Calu3 (cell line): ENCODE measurements around the gene OR52A5. TPM values are rescaled to one million over a fixed set of nuclear protein-coding genes. Genes with fewer than 3 reads are reported as not detected.
"Not testable (repeated sequence)": the region's sequence is repeated elsewhere in the genome, so short reads cannot be mapped to it uniquely, and the experiment has no call there.

ENCODE experiments used
- Bru-seq: library from RNA; stranded (reverse); fragments of 400-500 nt; gene quantifications from one replicate; lab custom pipeline; 2021; lab: Mats Ljungman, UMichigan
- BruChase-seq, 2 experiments: library from RNA; stranded (reverse); fragments of 400-500 nt; gene quantifications; one replicate each; lab custom pipeline; 2021; lab: Mats Ljungman, UMichigan
- BruUV-seq: library from RNA; stranded (reverse); fragments of 400-500 nt; replicated peaks from 2 replicates; lab custom pipeline; 2021; lab: Mats Ljungman, UMichigan
- CTCF ChIA-PET: fragments of 300-600 bp; sonication (Branson Sonifier 250); formaldehyde crosslinking; loops from one replicate; lab custom pipeline; 2022; ENCODE audit warnings: antibody characterized with exemption; lab: Charles Lee
- DNase-seq: peaks from one replicate; pipeline ENCODE4 v3.0.0; 2022
- H3K27ac Mint-ChIP-seq: one replicate; pipeline ENCODE4 v1.8.0; 2022; ENCODE audit warnings: mixed read lengths; ENCODE audit not compliant: unreplicated experiment
- H3K27me3 Mint-ChIP-seq: one replicate; pipeline ENCODE4 v1.8.0; 2022; ENCODE audit warnings: mixed read lengths; ENCODE audit not compliant: unreplicated experiment
- H3K36me3 Mint-ChIP-seq: one replicate; pipeline ENCODE4 v1.8.0; 2022; ENCODE audit warnings: mild to moderate bottlenecking, moderate library complexity, mixed read lengths; ENCODE audit not compliant: insufficient read depth, unreplicated experiment
- H3K4me1 Mint-ChIP-seq: one replicate; pipeline ENCODE4 v1.8.0; 2022; ENCODE audit warnings: mild to moderate bottlenecking, low read depth, mixed read lengths; ENCODE audit not compliant: unreplicated experiment
- H3K4me3 Mint-ChIP-seq: one replicate; pipeline ENCODE4 v1.8.0; 2022; ENCODE audit warnings: mild to moderate bottlenecking, low read depth, moderate library complexity, mixed read lengths; ENCODE audit not compliant: unreplicated experiment
- H3K9me3 Mint-ChIP-seq: one replicate; pipeline ENCODE4 v1.8.0; 2022; ENCODE audit warnings: low read depth, mixed read lengths; ENCODE audit not compliant: unreplicated experiment
- intact Hi-C: fragments of 100-400 bp; cut with micrococcal nuclease; formaldehyde crosslinking; loops from one replicate; pipeline ENCODE4 v1.10.0; 2022; ENCODE audit not compliant: unreplicated experiment
- long read RNA-seq: library from polyadenylated mRNA; stranded (forward); transcript quantifications from one replicate; pipeline ENCODE4 v2.0.0, GENCODE V29; 2022
- total RNA-seq: library from RNA; stranded (reverse); gene quantifications from 2 replicates; pipeline ENCODE4 v1.2.3, GENCODE V29; 2022
- TF ChIP-seq, protein P1 (sequence below): fragments of 200-600 bp; IDR thresholded peaks from one replicate; pipeline ENCODE4 v1.8.0; 2022; ENCODE audit warnings: antibody characterized with exemption; ENCODE audit not compliant: unreplicated experiment

The OR52A5 gene
- total RNA-seq, result not detected in 2 replicates
- not detected for Bru-seq, nascent RNA
- BruChase-seq, experiment 1, labeled RNA remaining after a 6-hour chase, result not detected
- BruChase-seq, experiment 2, labeled RNA remaining after a 2-hour chase, result not detected
- long read RNA-seq, result 0 reads

DNA sequence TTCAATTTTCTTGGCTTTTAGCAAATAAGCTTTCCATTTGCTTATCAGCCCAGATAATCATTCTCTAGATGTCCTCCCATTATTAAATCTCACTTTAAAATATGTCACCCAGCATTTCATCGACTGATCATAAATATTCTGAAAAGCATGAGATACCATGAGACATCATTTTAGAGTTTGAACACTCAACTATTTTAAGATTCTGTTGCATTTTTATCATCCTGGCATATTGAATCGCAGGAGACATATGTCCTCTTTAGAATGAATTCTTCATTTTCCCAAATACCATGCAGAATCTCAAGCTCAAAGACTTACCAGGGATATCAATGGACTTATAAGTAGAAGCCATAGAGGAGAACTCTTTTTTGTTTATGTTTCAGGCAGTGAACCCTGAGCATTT is at the start of gene OR52A5:
Gene OR52A5 (minus strand): TSS at position 361 of the 400 bp plus-strand sequence. CDS start 5,714 bp downstream, outside the sequence.
- Mint-ChIP-seq H3K9me3 (no peaks in the 10 kb centered on the region), H3K4me3 (no peak within 1 kb of the TSS), H3K36me3 (no peaks in the 10 kb centered on the region), H3K27ac (no peak within 1 kb of the TSS), H3K4me1 (no peaks in the 10 kb centered on the region), H3K27me3 (no peaks in the 10 kb centered on the region)
- intact Hi-C loops, result no loop called here
- CTCF ChIA-PET, result no interaction called here
- no TSS peak for BruUV-seq
- TF ChIP-seq, protein P1, sequence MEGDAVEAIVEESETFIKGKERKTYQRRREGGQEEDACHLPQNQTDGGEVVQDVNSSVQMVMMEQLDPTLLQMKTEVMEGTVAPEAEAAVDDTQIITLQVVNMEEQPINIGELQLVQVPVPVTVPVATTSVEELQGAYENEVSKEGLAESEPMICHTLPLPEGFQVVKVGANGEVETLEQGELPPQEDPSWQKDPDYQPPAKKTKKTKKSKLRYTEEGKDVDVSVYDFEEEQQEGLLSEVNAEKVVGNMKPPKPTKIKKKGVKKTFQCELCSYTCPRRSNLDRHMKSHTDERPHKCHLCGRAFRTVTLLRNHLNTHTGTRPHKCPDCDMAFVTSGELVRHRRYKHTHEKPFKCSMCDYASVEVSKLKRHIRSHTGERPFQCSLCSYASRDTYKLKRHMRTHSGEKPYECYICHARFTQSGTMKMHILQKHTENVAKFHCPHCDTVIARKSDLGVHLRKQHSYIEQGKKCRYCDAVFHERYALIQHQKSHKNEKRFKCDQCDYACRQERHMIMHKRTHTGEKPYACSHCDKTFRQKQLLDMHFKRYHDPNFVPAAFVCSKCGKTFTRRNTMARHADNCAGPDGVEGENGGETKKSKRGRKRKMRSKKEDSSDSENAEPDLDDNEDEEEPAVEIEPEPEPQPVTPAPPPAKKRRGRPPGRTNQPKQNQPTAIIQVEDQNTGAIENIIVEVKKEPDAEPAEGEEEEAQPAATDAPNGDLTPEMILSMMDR, result no peak
- no peak for DNase-seq

DNA sequence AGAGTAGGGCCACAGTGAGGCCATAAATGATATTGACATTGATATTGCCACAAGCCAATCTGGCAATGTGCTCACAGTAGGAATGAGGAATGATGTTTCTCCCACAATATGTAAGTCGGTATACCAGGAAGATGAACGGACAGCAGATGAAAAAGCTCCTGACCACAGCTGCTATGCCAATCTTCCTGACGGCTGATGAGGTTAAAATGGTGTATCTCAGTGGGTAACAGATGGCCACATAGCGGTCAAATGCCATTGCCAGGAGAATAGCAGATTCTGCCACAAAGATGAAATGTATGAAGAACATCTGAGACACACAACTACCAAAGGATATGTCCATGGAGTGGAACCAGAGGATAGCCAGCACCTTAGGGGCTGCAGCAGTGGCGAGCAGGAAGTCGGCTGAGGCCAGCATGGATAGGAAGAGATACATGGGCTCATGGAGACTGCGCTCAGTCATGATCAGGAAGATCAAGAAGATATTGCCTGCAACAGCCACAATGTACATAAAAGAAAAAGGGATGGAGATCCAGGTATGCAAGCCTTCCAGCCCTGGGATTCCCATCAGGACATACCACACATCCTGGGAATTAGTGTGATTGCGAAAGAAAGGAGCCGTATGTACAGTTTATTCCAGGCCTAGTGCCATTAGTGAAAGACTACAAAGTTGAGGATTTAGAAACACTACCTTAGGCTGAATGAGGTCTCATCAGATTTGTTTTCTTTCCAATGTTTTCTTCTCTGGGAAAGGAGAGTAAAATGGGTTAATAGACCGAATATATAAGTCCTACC is 40.1 kb upstream of the OR52A5 start:
- H3K36me3 Mint-ChIP-seq, result no peaks in the 10 kb centered on the region
- peaks cover 7% of the 10 kb centered on the region for H3K9me3 Mint-ChIP-seq
- H3K4me3 Mint-ChIP-seq, result no peak overlapping the region
- no peak for DNase-seq
- BruUV-seq, result no TSS peak
- no peak overlapping the region for H3K27ac Mint-ChIP-seq
- H3K4me1 Mint-ChIP-seq, result no peaks in the 10 kb centered on the region
- H3K27me3 Mint-ChIP-seq, result no peaks in the 10 kb centered on the region
- CTCF ChIA-PET, result no interaction called here
- TF ChIP-seq, protein P1, result no peak
- intact Hi-C loops, result no loop called here

DNA sequence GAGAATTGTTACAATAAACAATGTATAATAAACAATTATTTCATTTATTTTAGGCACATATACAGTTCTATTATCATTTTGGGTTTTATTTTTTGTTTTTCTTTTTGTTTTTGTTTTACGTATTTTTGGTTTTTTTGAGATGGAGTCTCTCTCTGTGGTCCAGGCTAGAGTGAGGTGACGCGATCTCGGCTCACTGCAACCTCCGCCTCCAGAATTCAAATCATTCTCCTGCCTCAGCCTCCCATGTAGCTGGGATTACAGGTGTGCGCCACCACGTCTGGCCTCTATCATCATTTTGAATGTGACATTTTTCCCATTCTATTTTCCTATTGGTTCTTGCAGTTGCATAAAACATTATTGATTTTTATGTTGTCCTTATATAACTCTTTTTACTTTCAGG is 36.8 kb upstream of the OR52A5 start:
- H3K36me3 Mint-ChIP-seq, result no peaks in the 10 kb centered on the region
- peaks cover 8% of the 10 kb centered on the region for H3K9me3 Mint-ChIP-seq
- TF ChIP-seq, protein P1, result no peak
- CTCF ChIA-PET, result no interaction called here
- no TSS peak for BruUV-seq
- no peak overlapping the region for H3K4me3 Mint-ChIP-seq
- no peaks in the 10 kb centered on the region for H3K4me1 Mint-ChIP-seq
- DNase-seq, result no peak
- intact Hi-C loops, result no loop called here
- peaks cover 8% of the 10 kb centered on the region for H3K27me3 Mint-ChIP-seq
- H3K27ac Mint-ChIP-seq, result no peak overlapping the region

DNA sequence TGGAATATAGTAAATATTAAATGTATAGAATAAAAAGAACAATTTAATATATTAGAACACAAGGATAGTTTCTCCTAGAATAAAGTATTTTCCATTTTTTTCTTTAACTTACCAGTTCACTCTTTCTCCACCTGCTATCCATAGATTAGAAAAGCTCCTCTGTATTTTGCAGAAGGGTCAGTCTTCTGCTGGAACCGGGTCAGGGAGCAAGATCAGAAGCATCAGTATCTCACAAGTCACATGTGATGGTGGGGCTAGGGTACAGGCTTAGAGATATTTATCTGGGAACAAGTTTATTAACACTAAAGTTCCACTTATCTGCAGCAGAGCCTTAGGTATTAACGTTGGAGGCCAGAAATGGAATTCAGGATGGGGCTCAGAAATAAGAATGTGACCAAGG is 33.7 kb upstream of the OR52A5 start:
- TF ChIP-seq, protein P1, result no peak
- no TSS peak for BruUV-seq
- DNase-seq, result no peak
- Mint-ChIP-seq H3K9me3 (peaks cover 5% of the 10 kb centered on the region), H3K4me3 (no peak overlapping the region), H3K27me3 (peaks cover 9% of the 10 kb centered on the region), H3K36me3 (no peaks in the 10 kb centered on the region), H3K4me1 (no peaks in the 10 kb centered on the region), H3K27ac (no peak overlapping the region)
- intact Hi-C loops, result no loop called here
- CTCF ChIA-PET, result no interaction called here

DNA sequence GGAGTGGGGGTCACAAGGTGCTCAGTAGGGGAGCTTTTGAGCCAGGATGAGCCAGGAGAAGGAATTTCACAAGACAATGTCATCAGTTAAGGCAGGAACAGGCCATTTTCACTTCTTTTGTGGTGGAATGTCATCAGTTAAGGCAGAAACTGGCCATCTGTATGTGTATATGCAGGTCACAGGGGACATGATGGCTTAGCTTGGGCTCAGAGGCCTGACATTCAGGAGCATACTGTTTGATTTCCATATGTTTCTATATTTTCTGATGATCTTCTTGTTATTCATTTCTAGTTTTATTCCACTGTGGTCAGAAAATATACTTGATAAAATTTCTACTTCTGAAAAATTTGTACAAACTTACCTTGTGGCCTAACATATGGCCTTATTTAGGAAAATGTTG is 27.7 kb upstream of the OR52A5 start:
- H3K4me3 Mint-ChIP-seq, H3K4me1 Mint-ChIP-seq, H3K9me3 Mint-ChIP-seq, DNase-seq, intact Hi-C loops, CTCF ChIA-PET, BruUV-seq, H3K27ac Mint-ChIP-seq, H3K36me3 Mint-ChIP-seq: not testable (repeated sequence)
- H3K27me3 Mint-ChIP-seq, result peaks cover 41% of the 10 kb centered on the region

DNA sequence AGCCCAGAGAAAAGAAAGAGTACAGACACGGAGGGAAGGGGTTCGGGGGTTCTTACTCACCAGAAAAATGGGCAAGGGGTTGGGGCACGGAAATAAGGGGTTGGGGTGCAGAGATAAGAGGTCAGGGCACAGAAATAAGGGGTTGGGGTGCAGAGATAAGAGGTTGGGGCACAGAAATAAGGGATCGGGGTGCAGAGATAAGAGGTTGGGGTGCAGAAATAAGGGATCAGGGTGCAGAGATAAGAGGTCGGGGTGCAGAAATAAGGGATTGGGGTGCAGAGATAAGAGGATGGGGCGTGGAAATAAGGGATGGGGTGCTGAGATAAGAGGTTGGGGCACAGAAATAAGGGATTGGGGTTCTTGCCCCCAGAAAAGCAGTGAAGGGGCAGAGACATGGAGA is 26.7 kb upstream of the OR52A5 start:
- peaks cover 32% of the 10 kb centered on the region for H3K27me3 Mint-ChIP-seq
- DNase-seq, H3K4me3 Mint-ChIP-seq, H3K9me3 Mint-ChIP-seq, BruUV-seq, intact Hi-C loops, H3K36me3 Mint-ChIP-seq, H3K4me1 Mint-ChIP-seq, CTCF ChIA-PET, H3K27ac Mint-ChIP-seq: not testable (repeated sequence)

DNA sequence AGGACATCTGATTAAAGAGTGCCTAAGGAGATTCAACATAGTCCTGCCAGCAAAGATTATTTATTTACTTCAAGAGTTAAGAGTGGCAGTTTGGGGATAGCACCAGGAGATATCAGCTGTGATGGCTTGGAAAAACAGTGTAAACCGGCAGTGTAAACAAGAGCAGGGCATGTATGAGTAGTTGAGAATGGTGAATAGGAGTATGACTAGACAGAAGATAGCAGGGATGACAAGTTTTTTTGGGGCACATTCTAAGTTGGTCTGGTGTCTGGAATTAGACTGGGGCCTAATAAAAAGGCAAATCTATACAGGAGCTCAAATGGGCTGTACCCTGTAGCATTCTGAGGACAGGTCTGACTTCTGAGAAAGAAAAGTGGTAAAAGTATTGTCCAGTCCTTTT is 22.9 kb upstream of the OR52A5 start:
- intact Hi-C loops, H3K4me1 Mint-ChIP-seq, H3K36me3 Mint-ChIP-seq, BruUV-seq, CTCF ChIA-PET, H3K9me3 Mint-ChIP-seq, H3K27ac Mint-ChIP-seq, H3K4me3 Mint-ChIP-seq, DNase-seq: not testable (repeated sequence)
- peaks cover 32% of the 10 kb centered on the region for H3K27me3 Mint-ChIP-seq
